Tibial nerve (tissue), 4 donors: ENCODE measurements around the gene HLA-DPA1. TPM values are rescaled to one million over a fixed set of nuclear protein-coding genes. Genes with fewer than 3 reads are reported as not detected.

ENCODE experiments used
- DNase-seq, 2 donors: peaks; one replicate each; pipeline ENCODE4 v3.0.0-alpha.2; 2019; ENCODE audit warnings: low spot score in 2 of 2
- H3K27ac ChIP-seq, 4 donors: fragments of 200-600 bp; sonication (generic) in 3 of 4; one replicate each; pipeline ENCODE4 v1.5.1; 2017 to 2019; ENCODE audit warnings: mild to moderate bottlenecking in 1 of 4
- H3K27me3 ChIP-seq, 2 donors: fragments of 200-600 bp; sonication (generic) in 1 of 2; one replicate each; pipeline versions ENCODE4 v1.5.1 to v1.6.0; 2017 to 2019
- H3K36me3 ChIP-seq, 3 donors: fragments of 200-600 bp; sonication (generic); one replicate each; pipeline ENCODE4 v1.5.1; 2018 to 2019
- H3K4me1 ChIP-seq, 4 donors: fragments of 200-600 bp; sonication (generic) in 3 of 4; one replicate each; pipeline ENCODE4 v1.5.1; 2017 to 2019
- H3K4me3 ChIP-seq, 4 donors: fragments of 200-600 bp; sonication (generic) in 3 of 4; one replicate each; pipeline ENCODE4 v1.5.1; 2017 to 2019; ENCODE audit warnings: mild to moderate bottlenecking in 1 of 4, moderate library complexity in 1 of 4
- H3K9me3 ChIP-seq, 4 donors: fragments of 200-600 bp; sonication (generic) in 3 of 4; one replicate each; pipeline ENCODE4 v1.5.1; 2017 to 2019
- EP300 ChIP-seq, 2 donors: sonication (generic); formaldehyde crosslinking; IDR thresholded peaks; one replicate each; pipeline ENCODE4 v1.6.1; 2017; ENCODE audit warnings: antibody characterized with exemption in 2 of 2, mild to moderate bottlenecking in 1 of 2
- POLR2A ChIP-seq, 2 donors: fragments of 450-650 bp; IDR thresholded peaks; one replicate each; pipeline ENCODE4 v1.6.1; 2017; ENCODE audit warnings: antibody characterized with exemption in 2 of 2, mild to moderate bottlenecking in 2 of 2, moderate library complexity in 2 of 2
- WGBS, 2 donors: methylation state at CpG; one replicate each; pipeline ENCODE4 v1.1.5; 2018; 5-methylcytosine and 5-hydroxymethylcytosine counted together
- total RNA-seq, 4 donors: library from RNA; depleted of rRNA; stranded (reverse); fragments of >200 nt; gene quantifications; one replicate each; pipeline ENCODE4 v1.1.0, GENCODE V29; 2016
- TF ChIP-seq, protein P1 (sequence below), 5 experiments: fragments of 200-600 bp in 3 of 5; fragments of 450-650 bp in 2 of 5; sonication (generic) in 3 of 5; IDR thresholded peaks; one replicate each; pipeline ENCODE4 v1.5.1; 2016 to 2019; ENCODE audit warnings: antibody characterized with exemption in 5 of 5, mild to moderate bottlenecking in 3 of 5, moderate library complexity in 2 of 5

HLA-DPA1 gene
- total RNA-seq, 4 donors from 2014 or later = 39.8 to 179 (median 109) TPM

- Histone ChIP-seq H3K4me3 (no peak overlapping the region), H3K36me3 (peaks cover 0 to 5% (median 0%) of the 10 kb centered on the region in 3 donors), H3K27me3 (no peaks in the 10 kb centered on the region), H3K27ac (no peak overlapping the region), H3K4me1 (no peaks in the 10 kb centered on the region), H3K9me3 (no peaks in the 10 kb centered on the region)
- TF ChIP-seq, protein P1, sequence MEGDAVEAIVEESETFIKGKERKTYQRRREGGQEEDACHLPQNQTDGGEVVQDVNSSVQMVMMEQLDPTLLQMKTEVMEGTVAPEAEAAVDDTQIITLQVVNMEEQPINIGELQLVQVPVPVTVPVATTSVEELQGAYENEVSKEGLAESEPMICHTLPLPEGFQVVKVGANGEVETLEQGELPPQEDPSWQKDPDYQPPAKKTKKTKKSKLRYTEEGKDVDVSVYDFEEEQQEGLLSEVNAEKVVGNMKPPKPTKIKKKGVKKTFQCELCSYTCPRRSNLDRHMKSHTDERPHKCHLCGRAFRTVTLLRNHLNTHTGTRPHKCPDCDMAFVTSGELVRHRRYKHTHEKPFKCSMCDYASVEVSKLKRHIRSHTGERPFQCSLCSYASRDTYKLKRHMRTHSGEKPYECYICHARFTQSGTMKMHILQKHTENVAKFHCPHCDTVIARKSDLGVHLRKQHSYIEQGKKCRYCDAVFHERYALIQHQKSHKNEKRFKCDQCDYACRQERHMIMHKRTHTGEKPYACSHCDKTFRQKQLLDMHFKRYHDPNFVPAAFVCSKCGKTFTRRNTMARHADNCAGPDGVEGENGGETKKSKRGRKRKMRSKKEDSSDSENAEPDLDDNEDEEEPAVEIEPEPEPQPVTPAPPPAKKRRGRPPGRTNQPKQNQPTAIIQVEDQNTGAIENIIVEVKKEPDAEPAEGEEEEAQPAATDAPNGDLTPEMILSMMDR (IDR thresholded peaks at IDR 0.05) = peak in 4 of 5 experiments; percentile 10 to 38 (median 32)
- TF ChIP-seq EP300 (IDR thresholded peaks at IDR 0.05) (no peak), POLR2A (IDR thresholded peaks at IDR 0.05) (no peak)
- DNase-seq = peak in 1 of 2 donors; percentile 33
- WGBS, 2 donors = 36 to 47% methylated on average over 9 of the region's 9 CpGs
Observed at GRCh38 chr6:33091957-33092356, 18.5 kb upstream of the HLA-DPA1 start.

- H3K27me3 ChIP-seq = no peaks in the 10 kb centered on the region
- H3K27ac ChIP-seq = no peak overlapping the region
- H3K36me3 ChIP-seq = peaks cover 0 to 26% (median 0%) of the 10 kb centered on the region in 3 donors
- TF ChIP-seq POLR2A (IDR thresholded peaks at IDR 0.05) = no peak
- TF ChIP-seq EP300 (IDR thresholded peaks at IDR 0.05) = no peak
- TF ChIP-seq, protein P1 (IDR thresholded peaks at IDR 0.05) = no peak
- no peak overlapping the region for H3K4me3 ChIP-seq
- no peak for DNase-seq
- WGBS, 2 donors = 63 to 72% methylated on average over 6 of the region's 6 CpGs
- no peaks in the 10 kb centered on the region for H3K4me1 ChIP-seq
- H3K9me3 ChIP-seq = no peaks in the 10 kb centered on the region
Observed at GRCh38 chr6:33088931-33089620, 15.6 kb upstream of the HLA-DPA1 start.

- Histone ChIP-seq H3K4me1 (no peaks in the 10 kb centered on the region), H3K27me3 (no peaks in the 10 kb centered on the region), H3K9me3 (no peaks in the 10 kb centered on the region), H3K27ac (no peak overlapping the region), H3K4me3 (no peak overlapping the region), H3K36me3 (peaks cover 0 to 29% (median 0%) of the 10 kb centered on the region in 3 donors)
- no peak for DNase-seq
- TF ChIP-seq, protein P1 (IDR thresholded peaks at IDR 0.05) = no peak
- TF ChIP-seq POLR2A (IDR thresholded peaks at IDR 0.05) = no peak
- TF ChIP-seq EP300 (IDR thresholded peaks at IDR 0.05) = no peak
- WGBS, 2 donors = 76 to 90% methylated on average over 3 of the region's 3 CpGs
Observed at GRCh38 chr6:33088258-33088930, 14.9 kb upstream of the HLA-DPA1 start.

DNA sequence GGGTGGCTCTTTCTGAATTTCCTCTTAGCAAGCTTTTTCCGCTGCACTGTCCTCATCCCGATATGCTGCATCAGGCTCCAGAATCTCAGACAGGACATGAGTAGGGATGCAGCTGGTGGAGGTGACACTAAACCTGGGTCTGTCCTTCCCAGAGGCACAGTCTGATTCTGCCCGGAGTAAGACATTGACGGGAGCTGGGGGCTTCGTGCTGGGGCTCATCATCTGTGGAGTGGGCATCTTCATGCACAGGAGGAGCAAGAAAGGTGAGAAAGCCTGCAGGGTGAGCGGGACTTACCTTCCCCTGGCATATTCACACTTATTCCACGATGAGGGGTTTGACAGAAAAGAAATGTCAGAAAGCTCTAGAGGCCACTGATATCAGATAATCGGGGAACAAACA lies 12.2 kb upstream of the HLA-DPA1 start:
- Histone ChIP-seq H3K4me3 (no peak overlapping the region), H3K27ac (no peak overlapping the region), H3K9me3 (no peaks in the 10 kb centered on the region), H3K36me3 (peaks cover 0 to 29% (median 0%) of the 10 kb centered on the region in 3 donors), H3K4me1 (peaks cover 0 to 19% (median 9%) of the 10 kb centered on the region in 4 donors), H3K27me3 (no peaks in the 10 kb centered on the region)
- WGBS, 2 donors = 78 to 88% methylated on average over 8 of the region's 8 CpGs
- TF ChIP-seq, protein P1 (IDR thresholded peaks at IDR 0.05) = no peak
- TF ChIP-seq POLR2A (IDR thresholded peaks at IDR 0.05) = no peak
- no peak for TF ChIP-seq EP300 (IDR thresholded peaks at IDR 0.05)
- DNase-seq = no peak

DNA sequence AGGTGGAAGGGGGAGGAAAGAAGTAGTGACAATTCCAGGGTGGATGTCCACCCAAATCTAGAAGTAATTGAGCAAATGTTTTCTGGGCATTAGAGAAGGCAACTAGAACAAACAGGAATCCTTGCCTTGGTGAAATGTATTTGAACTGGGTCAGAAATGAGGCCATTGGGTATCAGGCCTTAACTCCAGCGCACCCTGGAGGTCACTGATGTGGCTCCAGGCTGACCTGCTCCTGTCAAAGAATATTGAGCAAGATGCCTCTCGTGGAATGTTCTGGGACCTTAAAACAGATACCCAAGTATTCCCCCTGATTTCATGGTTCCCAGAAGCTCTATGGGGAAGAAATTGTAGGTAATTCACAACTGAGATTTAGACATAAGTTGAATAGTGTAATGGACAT lies 9.3 kb upstream of the HLA-DPA1 start:
- H3K36me3 ChIP-seq = peaks cover 0 to 29% (median 0%) of the 10 kb centered on the region in 3 donors
- peak overlapping the region in 2 of 4 donors; percentile 10 to 19 for H3K27ac ChIP-seq
- peak in 1 of 2 donors; percentile 55 for DNase-seq
- H3K27me3 ChIP-seq = no peaks in the 10 kb centered on the region
- no peak overlapping the region for H3K4me3 ChIP-seq
- WGBS, 2 donors = 20 to 56% methylated on average over 2 of the region's 2 CpGs
- TF ChIP-seq, protein P1 (IDR thresholded peaks at IDR 0.05) = peak in 4 of 5 experiments; percentile 44 to 83 (median 62)
- TF ChIP-seq POLR2A (IDR thresholded peaks at IDR 0.05) = no peak
- no peak for TF ChIP-seq EP300 (IDR thresholded peaks at IDR 0.05)
- no peaks in the 10 kb centered on the region for H3K9me3 ChIP-seq
- H3K4me1 ChIP-seq = peaks cover 0 to 26% (median 9%) of the 10 kb centered on the region in 4 donors
